Measurements from ENCODE around the gene CUL2. TPM values are rescaled to one million over a fixed set of nuclear protein-coding genes. Genes with fewer than 3 reads are reported as not detected.
"Not testable (repeated sequence)": the region's sequence is repeated elsewhere in the genome, so short reads cannot be mapped to it uniquely, and the experiment has no call there.

Gene CUL2
- polyA plus RNA-seq, 2 donors = 5.3 to 11.3 TPM

DNA sequence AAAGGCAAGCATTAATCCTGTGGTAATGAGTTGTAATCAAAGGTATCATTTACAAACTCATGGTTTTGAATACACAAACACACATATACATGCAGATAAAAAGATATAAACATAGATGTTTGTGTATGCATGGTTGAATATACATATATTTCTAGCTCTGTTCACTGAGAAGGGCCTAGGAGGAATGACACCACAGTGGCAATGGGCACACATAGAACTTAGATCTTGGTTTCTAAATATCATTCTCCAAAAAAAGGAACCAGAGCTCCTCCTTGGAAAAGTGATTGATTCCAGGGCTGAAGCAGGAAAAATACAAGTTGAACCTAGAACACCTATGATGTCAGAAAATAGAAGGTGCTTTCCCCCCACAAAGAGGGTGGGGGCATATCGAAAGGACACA is 6.9 kb downstream of the CUL2 start:
- 94 to 96% methylated on average over 1 of the region's 1 CpG for WGBS, 2 donors
- no peak overlapping the region for H3K4me3 ChIP-seq (ENCODE audit: low read depth in 1 of 2, low read length in 2 of 2)
- H3K9me3 ChIP-seq (ENCODE audit: control insufficient read depth in 2 of 2, insufficient read depth in 1 of 2, low read depth in 1 of 2, low read length in 1 of 2) = no peaks in the 10 kb centered on the region
- H3K36me3 ChIP-seq (ENCODE audit: control insufficient read depth in 2 of 2, insufficient read depth in 2 of 2, low read length in 1 of 2) = no peaks in the 10 kb centered on the region
- H3K27me3 ChIP-seq (ENCODE audit: control insufficient read depth in 1 of 2, insufficient read depth in 2 of 2, low read length in 2 of 2) = no peaks in the 10 kb centered on the region
- H3K27ac ChIP-seq (ENCODE audit: low read depth in 2 of 2, low read length in 1 of 2) = no peak overlapping the region
- peaks cover 0 to 3% of the 10 kb centered on the region in 2 donors for H3K4me1 ChIP-seq (ENCODE audit: control insufficient read depth in 2 of 2, insufficient read depth in 2 of 2, low read length in 1 of 2)

GRCh38 chr10:35080261-35080660 is 9.9 kb downstream of the CUL2 start:
- not testable (repeated sequence) for H3K36me3 ChIP-seq (ENCODE audit: control insufficient read depth in 2 of 2, insufficient read depth in 2 of 2, low read length in 1 of 2); H3K4me1 ChIP-seq (ENCODE audit: control insufficient read depth in 2 of 2, insufficient read depth in 2 of 2, low read length in 1 of 2); H3K27ac ChIP-seq (ENCODE audit: low read depth in 2 of 2, low read length in 1 of 2); H3K9me3 ChIP-seq (ENCODE audit: control insufficient read depth in 2 of 2, insufficient read depth in 1 of 2, low read depth in 1 of 2, low read length in 1 of 2); H3K4me3 ChIP-seq (ENCODE audit: low read depth in 1 of 2, low read length in 2 of 2); H3K27me3 ChIP-seq (ENCODE audit: control insufficient read depth in 1 of 2, insufficient read depth in 2 of 2, low read length in 2 of 2)
- 96 to 100% methylated on average over 1 of the region's 1 CpG for WGBS, 2 donors

DNA sequence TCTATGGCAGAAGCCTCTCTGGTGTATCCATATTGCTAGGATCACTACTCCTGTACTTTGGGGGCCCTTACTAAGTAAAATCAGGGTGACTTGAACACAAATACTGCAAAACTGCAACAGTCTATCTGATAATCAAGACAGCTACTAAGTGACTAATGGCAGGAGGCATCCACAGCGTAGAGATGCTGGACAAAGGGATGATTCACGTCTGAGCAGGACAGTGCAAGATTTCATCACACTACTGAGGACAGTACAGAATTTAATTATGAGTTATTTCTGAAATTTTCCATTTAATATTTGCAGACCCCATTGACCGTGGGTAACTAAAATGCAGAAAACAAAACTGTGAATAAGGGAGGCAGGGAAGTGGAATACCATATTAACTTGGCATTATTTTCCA is 10.4 kb downstream of the CUL2 start:
- WGBS, 2 donors = 76 to 79% methylated on average over 3 of the region's 3 CpGs
- no peaks in the 10 kb centered on the region for H3K27me3 ChIP-seq (ENCODE audit: control insufficient read depth in 1 of 2, insufficient read depth in 2 of 2, low read length in 2 of 2)
- H3K4me1 ChIP-seq (ENCODE audit: control insufficient read depth in 2 of 2, insufficient read depth in 2 of 2, low read length in 1 of 2) = no peaks in the 10 kb centered on the region
- no peaks in the 10 kb centered on the region for H3K36me3 ChIP-seq (ENCODE audit: control insufficient read depth in 2 of 2, insufficient read depth in 2 of 2, low read length in 1 of 2)
- no peaks in the 10 kb centered on the region for H3K9me3 ChIP-seq (ENCODE audit: control insufficient read depth in 2 of 2, insufficient read depth in 1 of 2, low read depth in 1 of 2, low read length in 1 of 2)
- H3K4me3 ChIP-seq (ENCODE audit: low read depth in 1 of 2, low read length in 2 of 2) = no peak overlapping the region
- no peak overlapping the region for H3K27ac ChIP-seq (ENCODE audit: low read depth in 2 of 2, low read length in 1 of 2)

DNA sequence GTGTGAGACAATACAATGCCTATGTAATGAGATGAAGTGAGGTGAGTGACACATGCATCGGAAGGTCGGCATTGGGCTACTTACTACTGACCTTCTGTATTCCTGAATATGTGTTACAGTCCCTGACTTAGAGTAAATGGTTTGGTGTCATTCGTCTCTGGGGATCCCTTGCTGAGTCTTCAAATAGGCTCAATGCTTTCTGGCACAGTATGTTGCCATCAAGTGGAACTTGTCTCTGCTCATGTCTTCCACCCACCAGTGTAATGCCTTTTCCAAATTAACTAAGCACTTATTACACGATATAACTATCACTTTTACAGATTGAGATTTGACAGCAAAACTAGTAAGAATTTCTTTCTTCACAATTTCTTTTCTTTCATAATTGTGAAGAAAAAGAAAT is 10.9 kb downstream of the CUL2 start:
- Histone ChIP-seq H3K27me3 (ENCODE audit: control insufficient read depth in 1 of 2, insufficient read depth in 2 of 2, low read length in 2 of 2) (no peaks in the 10 kb centered on the region), H3K4me3 (ENCODE audit: low read depth in 1 of 2, low read length in 2 of 2) (no peak overlapping the region), H3K27ac (ENCODE audit: low read depth in 2 of 2, low read length in 1 of 2) (no peak overlapping the region), H3K4me1 (ENCODE audit: control insufficient read depth in 2 of 2, insufficient read depth in 2 of 2, low read length in 1 of 2) (no peaks in the 10 kb centered on the region), H3K9me3 (ENCODE audit: control insufficient read depth in 2 of 2, insufficient read depth in 1 of 2, low read depth in 1 of 2, low read length in 1 of 2) (no peaks in the 10 kb centered on the region), H3K36me3 (ENCODE audit: control insufficient read depth in 2 of 2, insufficient read depth in 2 of 2, low read length in 1 of 2) (no peaks in the 10 kb centered on the region)
- 93 to 95% methylated on average over 4 of the region's 4 CpGs for WGBS, 2 donors

DNA sequence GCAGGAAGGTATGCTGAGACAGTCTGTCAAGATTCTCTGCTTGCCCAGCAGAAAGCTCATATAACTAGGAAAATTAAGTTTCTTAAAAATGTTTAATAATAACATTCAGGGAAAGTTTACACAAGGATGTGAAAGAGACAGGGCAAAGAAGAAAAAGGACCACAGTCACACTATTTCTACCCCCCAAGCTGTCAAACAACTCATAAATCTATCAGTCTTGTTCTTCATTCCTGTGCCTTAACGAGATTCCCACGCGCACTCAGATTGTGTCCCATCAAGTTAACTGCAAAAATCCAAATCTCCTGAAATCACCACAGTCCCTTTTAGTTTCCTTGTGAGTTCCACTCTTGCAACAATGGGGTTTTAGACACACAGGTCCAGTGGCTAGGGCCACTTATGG is 14.9 kb downstream of the CUL2 start:
- 85 to 88% methylated on average over 3 of the region's 3 CpGs for WGBS, 2 donors
- no peak overlapping the region for H3K4me3 ChIP-seq (ENCODE audit: low read depth in 1 of 2, low read length in 2 of 2)
- H3K4me1 ChIP-seq (ENCODE audit: control insufficient read depth in 2 of 2, insufficient read depth in 2 of 2, low read length in 1 of 2) = no peaks in the 10 kb centered on the region
- no peak overlapping the region for H3K27ac ChIP-seq (ENCODE audit: low read depth in 2 of 2, low read length in 1 of 2)
- H3K36me3 ChIP-seq (ENCODE audit: control insufficient read depth in 2 of 2, insufficient read depth in 2 of 2, low read length in 1 of 2) = no peaks in the 10 kb centered on the region
- no peaks in the 10 kb centered on the region for H3K27me3 ChIP-seq (ENCODE audit: control insufficient read depth in 1 of 2, insufficient read depth in 2 of 2, low read length in 2 of 2)
- H3K9me3 ChIP-seq (ENCODE audit: control insufficient read depth in 2 of 2, insufficient read depth in 1 of 2, low read depth in 1 of 2, low read length in 1 of 2) = no peaks in the 10 kb centered on the region

GRCh38 chr10:35074266-35074665 is 15.9 kb downstream of the CUL2 start:
- 91% methylated on average over 4 of the region's 4 CpGs for WGBS, 2 donors
- Histone ChIP-seq H3K27ac (ENCODE audit: low read depth in 2 of 2, low read length in 1 of 2) (no peak overlapping the region), H3K36me3 (ENCODE audit: control insufficient read depth in 2 of 2, insufficient read depth in 2 of 2, low read length in 1 of 2) (no peaks in the 10 kb centered on the region), H3K27me3 (ENCODE audit: control insufficient read depth in 1 of 2, insufficient read depth in 2 of 2, low read length in 2 of 2) (no peaks in the 10 kb centered on the region), H3K4me1 (ENCODE audit: control insufficient read depth in 2 of 2, insufficient read depth in 2 of 2, low read length in 1 of 2) (no peaks in the 10 kb centered on the region), H3K4me3 (ENCODE audit: low read depth in 1 of 2, low read length in 2 of 2) (no peak overlapping the region), H3K9me3 (ENCODE audit: control insufficient read depth in 2 of 2, insufficient read depth in 1 of 2, low read depth in 1 of 2, low read length in 1 of 2) (no peaks in the 10 kb centered on the region)

- WGBS, 2 donors = 93% methylated on average over 3 of the region's 3 CpGs
- Histone ChIP-seq H3K9me3 (ENCODE audit: control insufficient read depth in 2 of 2, insufficient read depth in 1 of 2, low read depth in 1 of 2, low read length in 1 of 2) (no peaks in the 10 kb centered on the region), H3K4me3 (ENCODE audit: low read depth in 1 of 2, low read length in 2 of 2) (no peak overlapping the region), H3K27ac (ENCODE audit: low read depth in 2 of 2, low read length in 1 of 2) (no peak overlapping the region), H3K36me3 (ENCODE audit: control insufficient read depth in 2 of 2, insufficient read depth in 2 of 2, low read length in 1 of 2) (no peaks in the 10 kb centered on the region), H3K27me3 (ENCODE audit: control insufficient read depth in 1 of 2, insufficient read depth in 2 of 2, low read length in 2 of 2) (no peaks in the 10 kb centered on the region), H3K4me1 (ENCODE audit: control insufficient read depth in 2 of 2, insufficient read depth in 2 of 2, low read length in 1 of 2) (no peaks in the 10 kb centered on the region)
Measured at GRCh38 chr10:35070521-35070920, 19.6 kb downstream of the CUL2 start.

DNA sequence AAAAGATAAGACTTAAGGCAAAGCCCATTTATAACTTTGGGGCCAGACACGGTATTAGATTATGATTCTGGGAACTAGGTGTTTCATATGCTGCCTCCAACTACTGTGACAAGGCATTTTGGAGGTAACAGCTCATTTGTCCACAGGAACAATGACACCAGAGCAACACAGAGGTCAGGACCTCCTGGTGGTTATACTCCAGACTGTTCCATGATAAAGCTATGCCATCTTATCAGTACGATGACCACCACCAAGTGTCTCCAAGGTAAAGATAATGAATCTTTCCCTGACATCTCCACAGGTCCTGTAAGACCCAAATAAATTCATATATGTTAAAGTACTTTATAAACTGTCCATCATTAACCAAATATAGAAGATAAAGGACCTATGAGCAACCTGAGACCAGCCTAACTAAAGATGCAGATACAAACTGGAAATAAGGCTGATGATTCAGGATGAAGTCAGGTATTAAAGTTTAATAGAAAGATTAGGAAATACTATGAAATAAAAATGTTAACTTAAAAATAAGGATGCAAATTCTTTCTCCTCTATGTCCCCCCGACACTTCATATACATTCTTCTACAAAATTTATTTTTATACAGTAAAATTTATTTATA is 26.2 kb downstream of the CUL2 start:
- H3K9me3 ChIP-seq (ENCODE audit: control insufficient read depth in 2 of 2, insufficient read depth in 1 of 2, low read depth in 1 of 2, low read length in 1 of 2) = no peaks in the 10 kb centered on the region
- WGBS, 2 donors = 89 to 97% methylated on average over 3 of the region's 3 CpGs
- H3K27ac ChIP-seq (ENCODE audit: low read depth in 2 of 2, low read length in 1 of 2) = no peak overlapping the region
- H3K36me3 ChIP-seq (ENCODE audit: control insufficient read depth in 2 of 2, insufficient read depth in 2 of 2, low read length in 1 of 2) = no peaks in the 10 kb centered on the region
- no peaks in the 10 kb centered on the region for H3K27me3 ChIP-seq (ENCODE audit: control insufficient read depth in 1 of 2, insufficient read depth in 2 of 2, low read length in 2 of 2)
- H3K4me3 ChIP-seq (ENCODE audit: low read depth in 1 of 2, low read length in 2 of 2) = no peak overlapping the region
- H3K4me1 ChIP-seq (ENCODE audit: control insufficient read depth in 2 of 2, insufficient read depth in 2 of 2, low read length in 1 of 2) = no peaks in the 10 kb centered on the region

GRCh38 chr10:35059481-35059880 is 30.7 kb downstream of the CUL2 start:
- Histone ChIP-seq H3K9me3 (ENCODE audit: control insufficient read depth in 2 of 2, insufficient read depth in 1 of 2, low read depth in 1 of 2, low read length in 1 of 2) (no peaks in the 10 kb centered on the region), H3K27ac (ENCODE audit: low read depth in 2 of 2, low read length in 1 of 2) (no peak overlapping the region), H3K4me3 (ENCODE audit: low read depth in 1 of 2, low read length in 2 of 2) (no peak overlapping the region), H3K36me3 (ENCODE audit: control insufficient read depth in 2 of 2, insufficient read depth in 2 of 2, low read length in 1 of 2) (no peaks in the 10 kb centered on the region), H3K4me1 (ENCODE audit: control insufficient read depth in 2 of 2, insufficient read depth in 2 of 2, low read length in 1 of 2) (no peaks in the 10 kb centered on the region), H3K27me3 (ENCODE audit: control insufficient read depth in 1 of 2, insufficient read depth in 2 of 2, low read length in 2 of 2) (no peaks in the 10 kb centered on the region)

GRCh38 chr10:35058686-35059085 is 31.5 kb downstream of the CUL2 start:
- H3K27me3 ChIP-seq (ENCODE audit: control insufficient read depth in 1 of 2, insufficient read depth in 2 of 2, low read length in 2 of 2) = no peaks in the 10 kb centered on the region
- H3K36me3 ChIP-seq (ENCODE audit: control insufficient read depth in 2 of 2, insufficient read depth in 2 of 2, low read length in 1 of 2) = no peaks in the 10 kb centered on the region
- H3K4me1 ChIP-seq (ENCODE audit: control insufficient read depth in 2 of 2, insufficient read depth in 2 of 2, low read length in 1 of 2) = no peaks in the 10 kb centered on the region
- 87 to 94% methylated on average over 1 of the region's 1 CpG for WGBS, 2 donors
- no peak overlapping the region for H3K4me3 ChIP-seq (ENCODE audit: low read depth in 1 of 2, low read length in 2 of 2)
- H3K9me3 ChIP-seq (ENCODE audit: control insufficient read depth in 2 of 2, insufficient read depth in 1 of 2, low read depth in 1 of 2, low read length in 1 of 2) = no peaks in the 10 kb centered on the region
- H3K27ac ChIP-seq (ENCODE audit: low read depth in 2 of 2, low read length in 1 of 2) = no peak overlapping the region

All from esophagus (tissue), 2 donors.